HUES48 (cell line): Measurements from ENCODE around the gene FXYD3.

Source experiments
- H3K27ac ChIP-seq: one replicate; pipeline ENCODE4 v1.7.0; 2013; ENCODE audit warnings: low read depth, low read length, inconsistent platforms
- H3K27me3 ChIP-seq: 2 replicates; pipeline ENCODE4 v1.6.1; 2013; ENCODE audit warnings: mild to moderate bottlenecking, low read length; ENCODE audit not compliant: control insufficient read depth, insufficient read depth
- H3K36me3 ChIP-seq: 2 replicates; pipeline ENCODE4 v1.6.1; 2013; ENCODE audit warnings: low read length; ENCODE audit not compliant: control insufficient read depth, insufficient read depth
- H3K4me1 ChIP-seq: 2 replicates; pipeline ENCODE4 v1.6.1; 2013; ENCODE audit warnings: mild to moderate bottlenecking, low read length; ENCODE audit not compliant: control insufficient read depth, insufficient read depth
- H3K4me3 ChIP-seq: 2 replicates; pipeline ENCODE4 v1.5.1; 2013; ENCODE audit warnings: mild to moderate bottlenecking, low read depth, low read length
- H3K9ac ChIP-seq: 2 replicates; pipeline ENCODE4 v1.6.1; 2013; ENCODE audit warnings: mild to moderate bottlenecking, low read depth, low read length, moderate library complexity
- H3K9me3 ChIP-seq: 2 replicates; pipeline ENCODE4 v1.6.1; 2013; ENCODE audit warnings: low read length; ENCODE audit not compliant: control insufficient read depth, insufficient read depth

The FXYD3 gene

GRCh38 chr19:35155441-35155840 lies 39.8 kb downstream of the FXYD3 start:
- Histone ChIP-seq H3K27ac (no peak overlapping the region), H3K4me3 (peak overlapping the region; percentile 82), H3K4me1 (peaks cover 26% of the 10 kb centered on the region), H3K27me3 (0 out of 2 replicates have a peak, but pooled peaks cover 5% of the 10 kb centered on the region), H3K9me3 (no peaks in the 10 kb centered on the region), H3K9ac (peak overlapping the region; percentile 48; the same call in 1 of the 2 replicates), H3K36me3 (peaks cover 32% of the 10 kb centered on the region)

GRCh38 chr19:35155981-35156672 lies 40.5 kb downstream of the FXYD3 start:
- 0 out of 2 replicates have a peak, but pooled peaks cover 5% of the 10 kb centered on the region for H3K27me3 ChIP-seq
- no peak overlapping the region for H3K9ac ChIP-seq
- H3K27ac ChIP-seq: no peak overlapping the region
- no peaks in the 10 kb centered on the region for H3K9me3 ChIP-seq
- H3K36me3 ChIP-seq: peaks cover 39% of the 10 kb centered on the region
- H3K4me3 ChIP-seq: peak overlapping the region; percentile 82
- peaks cover 23% of the 10 kb centered on the region for H3K4me1 ChIP-seq

- peaks cover 17% of the 10 kb centered on the region for H3K4me1 ChIP-seq
- H3K27me3 ChIP-seq: 0 out of 2 replicates have a peak, but pooled peaks cover 5% of the 10 kb centered on the region
- H3K9me3 ChIP-seq: no peaks in the 10 kb centered on the region
- no peak overlapping the region for H3K9ac ChIP-seq
- peaks cover 44% of the 10 kb centered on the region for H3K36me3 ChIP-seq
- H3K27ac ChIP-seq: no peak overlapping the region
- no peak overlapping the region for H3K4me3 ChIP-seq
These were observed 41.0 kb downstream of the FXYD3 start for GRCh38 chr19:35156673-35157014.

- Histone ChIP-seq H3K9ac (no peak overlapping the region), H3K9me3 (no peaks in the 10 kb centered on the region), H3K27ac (no peak overlapping the region), H3K36me3 (peaks cover 52% of the 10 kb centered on the region), H3K4me3 (no peak overlapping the region), H3K27me3 (0 out of 2 replicates have a peak, but pooled peaks cover 5% of the 10 kb centered on the region), H3K4me1 (peaks cover 15% of the 10 kb centered on the region)
These were observed 41.8 kb downstream of the FXYD3 start for GRCh38 chr19:35157431-35157830.

- H3K27me3 ChIP-seq: no peaks in the 10 kb centered on the region
- H3K27ac ChIP-seq: no peak overlapping the region
- peaks cover 70% of the 10 kb centered on the region for H3K36me3 ChIP-seq
- peaks cover 9% of the 10 kb centered on the region; the same call in 1 of the 2 replicates for H3K4me1 ChIP-seq
- no peaks in the 10 kb centered on the region for H3K9me3 ChIP-seq
- H3K4me3 ChIP-seq: no peak overlapping the region
- H3K9ac ChIP-seq: no peak overlapping the region
These were observed 44.0 kb downstream of the FXYD3 start for GRCh38 chr19:35159606-35160005.

- Histone ChIP-seq H3K4me3 (no peak overlapping the region), H3K9ac (no peak overlapping the region), H3K36me3 (peaks cover 82% of the 10 kb centered on the region), H3K27ac (no peak overlapping the region), H3K9me3 (no peaks in the 10 kb centered on the region), H3K4me1 (peaks cover under 1% of the 10 kb centered on the region; the same call in 1 of the 2 replicates), H3K27me3 (no peaks in the 10 kb centered on the region)
These were observed 45.2 kb downstream of the FXYD3 start for GRCh38 chr19:35160629-35161433.

GRCh38 chr19:35161434-35161743 lies 45.8 kb downstream of the FXYD3 start:
- H3K27ac ChIP-seq: no peak overlapping the region
- H3K27me3 ChIP-seq: no peaks in the 10 kb centered on the region
- H3K9me3 ChIP-seq: 0 out of 2 replicates have a peak, but pooled peaks cover under 1% of the 10 kb centered on the region
- no peaks in the 10 kb centered on the region for H3K4me1 ChIP-seq
- no peak overlapping the region for H3K9ac ChIP-seq
- peaks cover 87% of the 10 kb centered on the region for H3K36me3 ChIP-seq
- no peak overlapping the region for H3K4me3 ChIP-seq

GRCh38 chr19:35162471-35163326 lies 47.1 kb downstream of the FXYD3 start:
- Histone ChIP-seq H3K27me3 (no peaks in the 10 kb centered on the region), H3K27ac (no peak overlapping the region), H3K4me1 (no peaks in the 10 kb centered on the region), H3K9ac (no peak overlapping the region), H3K9me3 (0 out of 2 replicates have a peak, but pooled peaks cover 4% of the 10 kb centered on the region), H3K36me3 (peaks cover 92% of the 10 kb centered on the region), H3K4me3 (no peak overlapping the region)

GRCh38 chr19:35164418-35164817 lies 48.8 kb downstream of the FXYD3 start:
- H3K27ac ChIP-seq: no peak overlapping the region
- H3K4me1 ChIP-seq: no peaks in the 10 kb centered on the region
- peaks cover 83% of the 10 kb centered on the region for H3K36me3 ChIP-seq
- H3K9ac ChIP-seq: no peak overlapping the region
- no peak overlapping the region for H3K4me3 ChIP-seq
- H3K9me3 ChIP-seq: 0 out of 2 replicates have a peak, but pooled peaks cover 4% of the 10 kb centered on the region
- no peaks in the 10 kb centered on the region for H3K27me3 ChIP-seq

GRCh38 chr19:35165200-35166058 lies 49.8 kb downstream of the FXYD3 start:
- no peaks in the 10 kb centered on the region for H3K4me1 ChIP-seq
- H3K9me3 ChIP-seq: 0 out of 2 replicates have a peak, but pooled peaks cover 4% of the 10 kb centered on the region
- H3K36me3 ChIP-seq: peaks cover 79% of the 10 kb centered on the region
- no peak overlapping the region for H3K9ac ChIP-seq
- H3K4me3 ChIP-seq: no peak overlapping the region
- no peak overlapping the region for H3K27ac ChIP-seq
- H3K27me3 ChIP-seq: no peaks in the 10 kb centered on the region
